Activated effector memory CD4-positive, alpha-beta T cell treated with anti-CD3 and anti-CD28 coated beads, Interleukin-2, amount 50 U/mL, for 16 hours (primary cell): ENCODE results near the gene SETD5.
A peak's percentile ranks its signal among the peaks of the same experiment; 100 is the strongest.

Source experiments
- DNase-seq: peaks from one replicate; pipeline ENCODE4 v3.0.0-alpha.2; 2020

Gene SETD5

DNA sequence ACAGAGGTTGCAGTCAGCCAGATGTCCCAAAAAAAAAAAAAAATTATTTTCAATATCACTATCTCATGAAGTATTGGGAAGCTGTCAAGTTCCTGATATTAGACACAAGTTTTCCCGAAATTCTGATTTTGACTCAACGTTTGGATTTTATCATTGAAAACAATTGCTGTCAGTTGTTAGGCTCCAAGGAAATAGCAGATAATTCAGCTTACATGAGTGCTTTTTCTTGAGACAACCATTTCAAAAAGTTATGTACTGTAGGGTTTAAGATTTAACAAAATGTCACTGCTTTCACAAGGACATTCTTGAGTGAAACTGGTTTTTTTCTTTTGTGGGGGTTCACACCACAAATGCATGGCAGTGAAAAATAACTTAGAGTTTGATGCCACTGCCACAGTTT lies 9.3 kb upstream of the SETD5 start:
- DNase-seq, result no peak

DNA sequence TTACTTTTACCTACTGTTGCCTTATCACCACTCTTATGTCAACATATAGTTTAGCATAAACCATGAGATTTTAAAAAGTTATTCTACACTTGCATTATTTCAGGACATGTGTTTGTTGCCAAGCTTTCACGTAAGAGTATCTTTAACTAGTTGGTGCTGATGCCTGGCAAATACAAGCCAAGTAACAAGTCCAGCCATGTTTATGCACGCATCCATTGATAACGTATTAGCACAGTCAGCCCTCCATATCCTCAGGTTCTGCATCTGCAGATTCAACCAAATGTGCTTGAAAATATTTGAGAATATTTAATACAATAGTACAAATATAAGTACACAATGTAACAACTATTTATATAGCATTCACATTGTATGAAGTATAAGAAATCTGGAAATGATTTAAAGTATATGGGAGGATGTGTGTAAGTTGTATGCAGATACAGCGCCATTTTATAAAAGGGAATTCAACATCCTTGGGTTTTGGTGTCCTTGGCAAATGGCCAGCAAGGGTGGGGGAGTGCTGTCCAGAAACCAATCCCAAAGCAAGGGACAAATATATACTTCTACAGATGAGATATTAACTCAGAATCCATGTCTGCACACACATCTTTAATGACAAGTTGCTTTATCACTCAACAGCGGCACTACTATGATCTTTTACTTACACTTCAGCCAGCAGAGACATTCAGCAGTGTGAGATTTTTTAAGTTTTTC lies 8.7 kb upstream of the SETD5 start:
- no peak for DNase-seq

DNA sequence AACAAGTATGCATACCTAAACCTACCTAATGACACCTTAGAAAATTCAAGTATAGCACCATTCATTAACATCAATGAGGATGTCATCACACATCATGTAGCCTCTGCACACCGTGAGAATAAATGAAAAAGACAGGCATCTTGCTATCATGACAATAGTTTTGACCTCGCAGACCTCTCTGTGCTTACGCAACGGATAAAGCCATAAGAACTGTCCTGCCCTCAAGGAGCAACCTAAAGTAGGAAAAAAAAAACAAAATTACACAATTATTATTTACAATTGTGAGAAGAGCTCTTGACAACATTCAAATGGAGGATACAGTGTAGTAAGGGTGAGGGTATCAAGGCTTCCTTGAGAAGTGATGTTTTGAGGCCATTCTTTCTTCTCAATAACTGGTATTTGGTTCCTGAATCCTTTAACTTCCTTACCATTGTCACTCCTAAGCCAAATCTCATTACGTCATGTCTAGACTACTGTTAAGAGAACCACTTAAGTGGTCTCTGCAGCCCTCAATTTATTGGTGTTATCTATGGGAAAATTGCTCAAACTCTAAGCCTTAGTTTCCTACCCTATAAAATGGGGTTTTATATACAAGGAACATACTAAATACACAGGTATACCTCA lies 7.0 kb upstream of the SETD5 start:
- no peak for DNase-seq

DNA sequence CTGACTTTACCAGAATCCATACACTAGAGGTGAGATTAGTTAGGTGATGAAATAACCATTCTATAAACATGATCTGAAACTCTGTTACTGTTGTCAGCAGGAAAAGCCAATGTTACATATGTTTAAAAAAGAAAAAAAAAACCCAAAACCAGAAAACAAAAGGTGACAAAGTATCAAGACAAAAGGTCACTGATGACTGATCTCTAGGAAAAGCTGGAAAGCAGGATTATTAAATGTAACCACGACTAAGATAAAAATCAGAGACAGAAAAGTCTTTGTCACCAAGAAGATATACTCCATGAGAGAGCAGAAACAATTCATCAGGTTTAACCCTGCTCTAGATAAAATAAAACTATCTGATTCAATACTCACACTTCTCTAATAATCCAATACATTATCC lies 5.4 kb upstream of the SETD5 start:
- no peak for DNase-seq

DNA sequence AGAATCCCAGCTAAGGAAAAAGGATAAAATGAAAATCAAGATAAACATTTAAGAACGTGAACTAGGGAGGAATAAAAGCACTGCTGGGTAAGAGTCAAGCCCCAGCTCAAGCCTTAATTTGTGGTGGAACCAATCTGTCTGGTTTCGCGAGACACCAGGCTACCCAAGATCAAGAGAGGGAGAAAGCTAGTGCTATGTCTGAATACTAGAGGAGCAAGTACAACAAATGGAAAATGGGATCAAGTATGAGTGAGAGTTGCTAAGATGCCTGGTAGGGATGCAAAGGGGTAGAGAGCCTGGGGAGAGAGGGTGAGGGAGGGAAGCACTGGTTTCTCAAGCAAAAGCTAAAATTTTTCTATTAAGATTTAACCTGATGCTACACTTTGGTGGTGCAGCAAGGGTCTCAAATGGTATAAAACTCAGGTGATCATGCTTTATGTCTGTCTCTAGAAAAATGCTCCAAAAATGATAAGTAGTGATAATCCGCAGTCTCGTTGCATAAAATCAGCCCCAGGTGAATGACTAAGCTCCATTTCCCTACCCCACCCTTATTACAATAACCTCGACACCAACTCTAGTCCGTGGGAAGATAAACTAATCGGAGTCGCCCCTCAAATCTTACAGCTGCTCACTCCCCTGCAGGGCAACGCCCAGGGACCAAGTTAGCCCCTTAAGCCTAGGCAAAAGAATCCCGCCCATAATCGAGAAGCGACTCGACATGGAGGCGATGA lies 1.7 kb upstream of the SETD5 start:
- DNase-seq, result no peak

DNA sequence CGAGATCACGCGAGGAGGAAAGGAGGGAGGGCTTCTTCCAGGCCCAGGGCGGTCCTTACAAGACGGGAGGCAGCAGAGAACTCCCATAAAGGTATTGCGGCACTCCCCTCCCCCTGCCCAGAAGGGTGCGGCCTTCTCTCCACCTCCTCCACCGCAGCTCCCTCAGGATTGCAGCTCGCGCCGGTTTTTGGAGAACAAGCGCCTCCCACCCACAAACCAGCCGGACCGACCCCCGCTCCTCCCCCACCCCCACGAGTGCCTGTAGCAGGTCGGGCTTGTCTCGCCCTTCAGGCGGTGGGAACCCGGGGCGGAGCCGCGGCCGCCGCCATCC lies 1.1 kb upstream of the SETD5 start:
- peak; percentile 92 for DNase-seq

DNA sequence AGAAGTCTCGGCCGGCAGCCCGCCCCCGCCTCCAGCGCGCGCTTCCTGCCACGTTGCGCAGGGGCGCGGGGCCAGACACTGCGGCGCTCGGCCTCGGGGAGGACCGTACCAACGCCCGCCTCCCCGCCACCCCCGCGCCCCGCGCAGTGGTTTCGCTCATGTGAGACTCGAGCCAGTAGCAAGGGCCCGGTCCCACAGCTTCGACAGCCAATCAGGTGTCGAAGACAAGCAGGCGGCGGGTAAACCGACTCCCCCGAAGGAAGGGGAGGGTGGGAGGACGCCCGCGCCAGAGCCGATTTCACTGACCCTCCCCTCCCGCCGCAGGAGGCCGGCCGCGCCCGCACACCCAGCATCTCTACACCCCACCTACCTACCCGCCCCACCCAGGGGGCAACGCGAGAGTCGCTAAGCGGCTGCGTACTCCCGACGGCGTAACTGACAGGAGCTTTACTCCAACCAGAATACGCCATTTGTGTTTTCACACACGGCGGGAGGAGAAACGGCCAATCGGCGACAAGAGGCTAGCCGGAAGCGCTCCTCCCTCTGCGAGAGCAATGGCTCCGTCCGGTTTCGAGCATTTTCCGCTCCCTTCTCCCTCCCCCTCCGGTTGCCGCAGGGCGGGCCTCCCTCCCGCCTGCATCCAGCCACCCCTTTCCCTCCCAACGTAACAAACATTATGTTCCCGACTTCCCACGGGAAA lies 633 bp upstream of the SETD5 start:
- DNase-seq, result peak; percentile 100

DNA sequence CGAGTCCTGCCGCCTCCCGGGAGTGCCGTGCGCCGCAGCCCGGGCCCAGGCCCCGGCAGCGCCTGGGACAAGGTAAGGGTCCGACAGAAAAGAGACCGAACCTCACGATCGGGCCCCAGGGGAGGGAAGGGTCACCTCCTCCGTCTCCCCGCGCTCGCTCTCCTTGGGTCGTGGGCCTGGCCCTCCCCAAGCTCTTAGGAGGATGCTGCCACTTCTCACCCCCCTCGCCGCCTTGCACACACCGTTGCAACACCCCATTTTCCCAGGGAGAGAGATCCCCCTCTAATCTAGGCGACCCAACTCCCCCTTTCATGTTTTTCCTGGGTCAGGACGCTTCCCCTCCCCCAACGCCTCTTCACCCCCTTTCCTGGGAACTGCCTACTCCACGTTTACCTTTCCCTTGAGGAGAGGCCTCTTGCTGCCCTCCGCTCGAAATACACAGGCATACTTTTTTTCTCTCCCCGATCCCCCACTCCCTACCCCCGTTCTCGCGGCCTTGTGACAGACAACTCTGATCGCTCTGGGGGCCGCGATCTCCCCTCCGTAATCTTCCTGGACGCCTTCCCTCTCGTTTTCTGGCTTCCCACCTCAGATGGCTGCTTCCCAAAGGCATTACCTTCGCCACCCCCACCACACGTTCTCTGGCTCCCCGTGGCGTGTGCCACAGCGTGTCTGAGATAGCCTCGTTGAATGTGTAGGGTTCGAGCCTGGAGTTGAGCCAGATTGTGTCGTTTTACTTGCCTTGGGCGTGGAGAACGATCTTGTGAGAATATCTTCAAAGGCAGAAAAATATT lies 688 bp downstream of the SETD5 start:
- DNase-seq, result no peak

DNA sequence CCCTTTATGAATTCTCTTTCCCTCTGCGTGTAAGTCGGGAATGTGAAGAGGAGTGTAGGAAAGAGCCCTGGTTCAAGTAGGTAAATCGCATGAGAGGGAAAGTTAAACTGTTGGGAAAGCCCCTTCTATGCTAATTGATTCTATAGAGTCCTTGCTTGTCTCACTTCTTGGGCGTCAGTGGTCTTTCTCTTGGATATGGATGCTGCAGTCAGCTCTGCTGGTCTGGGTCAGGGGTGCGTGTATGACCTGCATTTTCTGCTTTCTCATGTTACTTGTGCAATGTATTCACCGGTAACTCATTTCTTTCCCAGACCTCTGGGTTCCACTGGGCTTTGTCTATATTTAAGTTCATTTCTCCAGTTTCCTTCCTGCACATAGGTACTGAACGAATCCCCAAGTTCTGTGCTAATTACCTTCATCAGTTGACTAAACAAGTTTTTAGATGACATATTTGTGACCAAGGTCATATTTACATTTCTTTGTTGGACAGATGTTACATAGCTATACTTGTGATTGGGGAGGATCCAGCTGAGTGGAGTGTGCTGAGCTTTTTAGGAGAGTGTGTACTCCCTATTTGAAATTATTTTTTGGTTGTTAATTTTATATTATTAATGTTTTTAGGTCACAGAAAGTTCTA lies 1.4 kb downstream of the SETD5 start:
- no peak for DNase-seq

DNA sequence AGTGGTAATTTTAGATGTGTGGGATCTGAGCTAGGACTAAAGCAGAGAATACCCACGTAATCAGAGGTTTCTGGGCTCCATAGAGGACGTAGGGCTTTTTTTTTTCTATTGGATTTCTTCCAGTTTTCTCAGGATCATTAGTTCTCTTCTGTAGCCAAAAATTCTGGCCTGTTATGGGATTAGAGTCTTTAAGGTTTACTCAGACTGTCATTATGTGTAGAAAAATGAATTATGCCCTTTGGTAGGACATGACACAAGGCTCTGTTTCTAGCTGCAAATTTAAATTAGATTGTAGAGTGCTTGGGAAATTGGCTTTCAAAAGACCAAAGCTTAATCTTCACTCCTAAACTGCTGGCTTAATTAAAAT lies 1.9 kb downstream of the SETD5 start:
- no peak for DNase-seq

DNA sequence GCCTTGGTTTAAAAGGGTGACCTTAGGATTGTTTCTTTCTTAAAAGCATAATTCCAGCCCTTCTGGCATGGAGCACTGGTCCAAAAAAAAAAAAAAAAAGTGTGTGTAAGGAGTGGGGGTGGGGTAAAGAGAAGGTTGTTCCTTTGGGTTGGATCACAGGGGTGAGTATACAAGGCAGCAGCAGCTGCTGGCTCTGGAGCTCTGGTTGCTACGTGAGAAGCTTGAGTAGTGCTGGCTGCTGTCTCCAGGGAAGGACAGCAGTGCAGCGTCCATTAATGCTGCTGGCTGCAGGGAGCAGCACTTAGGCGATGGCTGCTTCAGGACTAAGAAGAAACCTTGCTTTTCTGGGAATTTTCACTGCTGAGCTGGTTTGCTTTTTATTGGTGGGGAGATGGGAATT lies 2.3 kb downstream of the SETD5 start:
- no peak for DNase-seq

DNA sequence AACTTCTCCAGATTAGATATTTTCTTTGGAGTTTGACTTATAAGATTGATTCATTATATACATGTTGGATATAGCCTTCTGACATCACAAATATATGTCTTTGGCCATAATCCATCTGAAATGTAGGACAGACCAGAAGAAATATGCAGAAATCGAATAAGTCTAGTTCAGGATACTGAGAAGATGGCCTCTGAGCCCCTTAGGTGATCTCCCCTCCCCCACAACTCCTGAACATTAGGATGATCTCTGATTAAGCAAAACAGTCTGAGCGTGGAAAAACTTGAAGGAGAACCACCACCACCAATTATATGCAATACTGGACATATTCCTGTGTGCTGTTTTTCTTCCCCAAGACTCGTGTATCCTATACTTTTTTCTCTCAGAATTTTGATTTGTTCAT lies 3.2 kb downstream of the SETD5 start:
- no peak for DNase-seq

DNA sequence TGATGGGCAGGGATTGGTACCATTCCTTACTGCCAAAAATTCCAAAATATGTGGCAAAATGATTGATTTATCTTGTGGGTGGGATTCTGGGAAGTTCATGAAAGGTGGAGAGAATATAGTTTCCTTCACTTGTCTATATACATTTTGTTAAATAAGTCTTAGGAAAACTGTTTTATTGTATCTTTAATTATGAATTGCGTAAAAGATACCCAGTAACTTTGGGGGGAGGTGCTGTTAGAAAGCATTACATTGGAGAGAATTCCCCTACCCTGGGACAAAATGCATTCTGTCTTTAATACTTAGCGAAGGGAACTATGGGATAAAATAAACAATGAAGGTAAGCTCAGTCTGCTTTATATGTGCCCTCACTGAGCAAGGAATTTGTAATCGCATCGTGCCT lies 4.6 kb downstream of the SETD5 start:
- no peak for DNase-seq

DNA sequence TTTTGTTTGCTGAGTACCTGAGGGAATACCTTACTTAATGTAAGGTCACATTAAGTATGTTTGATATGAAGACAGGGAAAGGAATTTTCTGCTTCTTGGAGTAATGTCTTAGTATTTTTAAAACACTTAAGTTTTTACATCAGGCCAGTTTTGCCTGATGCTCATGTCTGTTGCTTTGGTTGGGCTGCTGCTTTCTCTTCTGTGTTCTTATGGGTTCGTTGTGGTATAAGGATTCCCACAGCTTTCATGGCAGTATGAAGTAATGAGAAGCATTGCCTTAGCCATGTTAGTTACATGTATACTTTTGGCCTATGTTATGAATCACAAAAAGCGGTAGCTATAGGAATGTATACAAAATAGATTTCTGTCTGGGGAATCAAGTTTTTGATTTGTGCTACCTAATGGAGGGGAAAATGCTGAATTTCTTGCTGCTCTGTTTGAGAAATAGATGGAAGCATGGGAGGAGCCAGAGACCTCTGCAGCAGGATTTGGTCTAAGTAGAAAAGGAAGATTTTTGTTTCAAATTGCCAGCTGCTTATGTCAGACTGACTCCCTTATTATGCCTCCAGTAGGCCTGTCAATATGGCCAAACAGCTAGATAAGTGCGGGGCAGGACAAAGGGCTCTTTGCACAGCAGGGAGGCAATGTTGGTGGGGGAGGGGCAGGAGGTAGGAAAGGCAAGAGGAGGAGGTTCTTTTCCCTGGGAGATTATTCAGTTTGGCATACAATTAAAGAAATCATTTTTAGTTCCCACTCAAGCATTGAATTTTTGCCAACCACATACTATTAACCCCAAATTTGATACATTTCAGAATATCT lies 5.2 kb downstream of the SETD5 start:
- DNase-seq, result no peak

DNA sequence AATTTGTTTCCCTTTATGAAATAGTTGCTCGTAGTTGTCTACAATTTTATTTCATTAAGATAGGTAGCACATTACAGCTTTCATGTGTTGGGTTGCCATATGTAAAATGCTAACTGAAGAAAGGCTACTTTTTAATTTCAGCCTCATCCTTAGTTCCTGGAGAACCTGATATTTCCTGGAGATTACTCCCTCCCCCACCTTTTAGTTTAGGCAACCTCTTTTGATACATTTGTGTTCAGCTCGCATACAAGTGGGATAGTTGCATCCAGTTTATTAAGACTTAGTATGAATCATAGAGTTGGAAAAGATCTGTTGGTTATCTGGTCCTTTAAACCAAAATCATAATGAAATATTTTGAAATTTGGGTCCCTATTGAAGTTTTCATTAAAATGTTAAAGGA lies 6.0 kb downstream of the SETD5 start:
- DNase-seq, result no peak

DNA sequence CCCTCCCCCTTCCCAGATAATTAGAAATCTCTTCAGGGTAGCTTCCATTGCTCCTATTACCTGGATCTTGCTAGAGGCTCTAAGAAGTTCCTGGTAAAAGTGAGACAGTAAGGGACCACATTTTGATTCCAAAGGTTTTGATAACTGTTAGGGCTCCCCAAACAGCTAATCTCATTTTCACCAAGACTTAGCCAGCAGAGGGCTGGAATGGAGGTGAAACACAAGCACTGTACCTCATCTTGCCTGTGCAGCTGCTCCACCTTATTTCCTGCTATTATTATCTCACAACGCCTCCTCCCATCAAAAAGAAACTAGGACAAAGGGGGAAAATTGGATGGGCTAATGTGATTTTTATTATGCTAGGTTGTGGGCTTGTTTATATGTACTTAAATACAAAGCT lies 7.3 kb downstream of the SETD5 start:
- no peak for DNase-seq

DNA sequence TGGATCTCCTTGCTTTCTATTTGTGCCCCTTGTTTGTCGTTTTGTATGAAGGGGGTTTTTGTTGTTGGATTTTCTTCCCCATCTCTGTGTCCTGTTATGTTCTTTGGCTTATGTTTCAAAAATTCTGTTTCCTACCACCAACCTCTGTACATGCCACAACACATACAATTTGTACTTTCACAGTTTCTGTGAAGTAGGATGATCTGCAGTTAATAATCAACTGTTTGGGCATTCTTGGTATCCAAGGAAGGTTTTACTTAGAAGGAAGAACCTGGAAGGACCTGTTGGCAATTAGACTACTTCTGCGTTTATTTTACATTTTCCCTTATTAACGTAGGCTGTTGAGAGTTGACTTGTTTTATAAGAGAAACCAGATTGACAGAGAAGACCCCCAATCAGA lies 8.3 kb downstream of the SETD5 start:
- DNase-seq, result no peak

DNA sequence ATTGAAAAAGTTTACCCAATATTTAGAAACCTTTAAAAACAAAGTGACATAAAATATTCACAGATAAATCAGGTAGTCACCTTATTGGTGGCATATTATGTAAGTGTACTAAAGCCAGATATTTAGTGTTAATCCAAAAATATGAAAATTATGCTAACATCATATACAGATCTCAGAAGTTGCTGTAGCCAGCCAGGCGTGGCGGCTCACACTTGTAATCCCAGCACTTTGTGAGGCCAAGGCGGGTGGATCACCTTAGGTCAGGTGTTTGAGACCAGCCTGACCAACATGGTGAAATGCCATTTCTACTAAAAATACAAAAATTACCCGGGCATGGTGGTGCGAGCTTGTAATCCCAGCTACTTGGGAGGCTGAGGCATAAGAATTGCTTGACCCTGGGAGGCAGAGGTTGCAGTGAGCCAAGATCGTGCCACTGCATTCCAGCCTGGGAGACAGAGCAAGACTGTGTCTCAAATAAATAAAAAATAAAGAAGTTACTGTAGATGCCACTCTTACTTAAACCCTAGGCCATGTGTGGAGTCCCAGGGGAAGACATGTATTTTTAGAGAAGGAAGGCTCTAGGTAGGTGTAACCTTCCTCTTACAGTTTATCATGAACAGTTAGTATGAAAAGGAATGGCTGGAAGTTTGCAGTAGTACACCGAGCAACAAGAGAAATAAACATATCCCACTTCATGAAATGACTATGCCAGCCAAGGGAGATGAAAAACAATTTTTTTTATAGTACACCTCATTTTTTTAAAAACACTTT lies 9.6 kb downstream of the SETD5 start:
- no peak for DNase-seq

DNA sequence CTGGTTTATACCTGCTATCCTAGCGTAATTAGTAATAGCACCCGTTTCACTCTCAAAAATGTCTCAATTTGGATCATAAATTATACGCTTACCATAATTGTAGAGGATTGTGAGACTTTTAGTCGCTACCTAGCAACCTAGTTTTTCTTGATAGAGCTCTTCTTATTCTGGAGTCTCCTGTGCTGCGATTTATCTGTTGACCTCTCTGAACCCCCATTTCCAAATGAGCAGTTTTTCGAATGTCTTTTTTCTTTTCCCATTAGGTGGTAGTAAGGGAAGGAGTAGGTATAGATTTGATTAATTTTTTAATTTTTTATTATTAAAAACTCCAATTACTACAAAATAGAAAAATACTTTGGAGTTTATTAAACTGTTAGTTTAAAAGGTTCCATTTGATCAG lies 10.6 kb downstream of the SETD5 start:
- DNase-seq, result no peak

DNA sequence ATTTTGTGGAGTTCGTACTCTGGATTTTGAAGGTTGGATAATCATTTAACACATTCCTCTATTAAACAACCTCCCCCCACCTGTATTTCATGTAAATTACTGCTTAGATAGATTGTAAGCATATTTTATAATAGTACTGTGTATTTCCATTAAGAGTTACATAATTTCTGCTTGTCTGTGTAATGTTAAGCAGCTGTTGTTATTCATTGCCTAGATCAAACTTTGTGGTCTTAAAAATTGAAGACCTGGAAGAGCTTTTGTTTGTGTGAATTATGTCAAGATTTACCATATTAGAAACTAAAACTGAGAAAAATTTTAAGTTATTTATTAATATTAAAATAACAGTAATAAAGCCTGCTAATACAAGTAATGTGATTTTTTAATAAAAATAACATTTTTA lies 11.1 kb downstream of the SETD5 start:
- DNase-seq, result no peak
